ENCODE data around the gene CROCC.
"Not testable (repeated sequence)": the region's sequence is repeated elsewhere in the genome, so short reads cannot be mapped to it uniquely, and the experiment has no call there.

DNA sequence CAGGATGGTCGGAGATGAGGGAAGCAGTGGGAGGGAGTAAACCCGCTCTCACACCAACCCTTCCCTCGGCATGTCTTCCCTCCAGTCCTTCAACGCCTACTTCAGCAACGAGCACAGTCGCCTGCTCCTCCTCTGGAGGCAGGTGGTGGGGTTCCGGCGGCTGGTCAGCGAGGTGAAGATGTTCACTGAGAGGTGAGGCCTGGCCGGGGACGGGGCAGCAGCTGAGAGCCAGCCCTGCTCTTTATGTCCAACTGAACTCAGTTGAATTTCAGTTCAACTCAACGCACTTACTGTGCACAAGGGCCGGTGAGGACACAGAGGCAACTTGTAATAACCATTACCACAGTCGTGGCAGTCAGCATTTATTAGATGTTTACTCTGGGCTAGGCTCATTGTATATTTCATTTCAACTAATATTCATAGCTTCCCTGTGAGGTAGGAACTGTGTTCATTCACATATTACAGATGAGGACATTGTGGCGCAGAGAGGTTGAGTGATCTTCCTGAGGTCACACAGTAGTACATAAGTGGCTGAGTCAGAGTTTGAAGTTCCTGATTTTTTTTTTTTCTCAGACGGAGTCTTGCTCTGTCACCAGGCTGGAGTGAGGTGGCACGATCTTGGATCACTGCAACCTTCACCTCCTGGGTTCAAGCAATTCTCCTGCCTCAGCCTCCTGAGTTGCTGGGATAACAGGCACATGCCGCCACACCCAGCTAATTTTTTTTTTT lies 9.6 kb downstream of the CROCC start:
- TF ChIP-seq POLR2A (IDR thresholded peaks at IDR 0.05), result not testable (repeated sequence)
- TF ChIP-seq, protein P1, sequence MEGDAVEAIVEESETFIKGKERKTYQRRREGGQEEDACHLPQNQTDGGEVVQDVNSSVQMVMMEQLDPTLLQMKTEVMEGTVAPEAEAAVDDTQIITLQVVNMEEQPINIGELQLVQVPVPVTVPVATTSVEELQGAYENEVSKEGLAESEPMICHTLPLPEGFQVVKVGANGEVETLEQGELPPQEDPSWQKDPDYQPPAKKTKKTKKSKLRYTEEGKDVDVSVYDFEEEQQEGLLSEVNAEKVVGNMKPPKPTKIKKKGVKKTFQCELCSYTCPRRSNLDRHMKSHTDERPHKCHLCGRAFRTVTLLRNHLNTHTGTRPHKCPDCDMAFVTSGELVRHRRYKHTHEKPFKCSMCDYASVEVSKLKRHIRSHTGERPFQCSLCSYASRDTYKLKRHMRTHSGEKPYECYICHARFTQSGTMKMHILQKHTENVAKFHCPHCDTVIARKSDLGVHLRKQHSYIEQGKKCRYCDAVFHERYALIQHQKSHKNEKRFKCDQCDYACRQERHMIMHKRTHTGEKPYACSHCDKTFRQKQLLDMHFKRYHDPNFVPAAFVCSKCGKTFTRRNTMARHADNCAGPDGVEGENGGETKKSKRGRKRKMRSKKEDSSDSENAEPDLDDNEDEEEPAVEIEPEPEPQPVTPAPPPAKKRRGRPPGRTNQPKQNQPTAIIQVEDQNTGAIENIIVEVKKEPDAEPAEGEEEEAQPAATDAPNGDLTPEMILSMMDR (IDR thresholded peaks at IDR 0.05), result not testable (repeated sequence)

Data from thyroid gland (tissue), 4 donors.